GM19467 (cell line): ENCODE measurements around the gene HLA-DMA.

Experiments
- ATAC-seq: cut with Tn5 transposase; IDR thresholded peaks from one replicate; pipeline ENCODE4 v1.9.1; 2021; ENCODE audit warnings: mild to moderate bottlenecking, moderate library complexity; ENCODE audit not compliant: unreplicated experiment

Gene HLA-DMA

DNA sequence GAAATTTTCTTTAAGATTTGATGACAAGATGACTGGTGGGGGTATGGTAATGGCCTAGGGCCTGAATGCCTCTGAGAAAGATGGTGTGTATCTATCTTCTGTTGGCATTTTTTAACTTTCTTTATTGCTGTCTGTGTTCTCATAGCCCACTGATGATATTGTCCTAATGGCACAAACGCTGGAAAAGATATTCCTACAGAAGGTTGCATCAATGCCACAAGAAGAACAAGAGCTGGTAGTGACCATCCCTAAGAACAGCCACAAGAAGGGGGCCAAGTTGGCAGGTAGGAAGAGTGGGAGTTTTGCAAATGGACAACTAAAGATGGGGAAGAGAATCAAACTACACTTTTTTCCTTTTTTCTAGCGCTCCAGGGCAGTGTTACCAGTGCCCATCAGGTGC, 23.0 kb upstream of the HLA-DMA start:
- ATAC-seq: no peak

DNA sequence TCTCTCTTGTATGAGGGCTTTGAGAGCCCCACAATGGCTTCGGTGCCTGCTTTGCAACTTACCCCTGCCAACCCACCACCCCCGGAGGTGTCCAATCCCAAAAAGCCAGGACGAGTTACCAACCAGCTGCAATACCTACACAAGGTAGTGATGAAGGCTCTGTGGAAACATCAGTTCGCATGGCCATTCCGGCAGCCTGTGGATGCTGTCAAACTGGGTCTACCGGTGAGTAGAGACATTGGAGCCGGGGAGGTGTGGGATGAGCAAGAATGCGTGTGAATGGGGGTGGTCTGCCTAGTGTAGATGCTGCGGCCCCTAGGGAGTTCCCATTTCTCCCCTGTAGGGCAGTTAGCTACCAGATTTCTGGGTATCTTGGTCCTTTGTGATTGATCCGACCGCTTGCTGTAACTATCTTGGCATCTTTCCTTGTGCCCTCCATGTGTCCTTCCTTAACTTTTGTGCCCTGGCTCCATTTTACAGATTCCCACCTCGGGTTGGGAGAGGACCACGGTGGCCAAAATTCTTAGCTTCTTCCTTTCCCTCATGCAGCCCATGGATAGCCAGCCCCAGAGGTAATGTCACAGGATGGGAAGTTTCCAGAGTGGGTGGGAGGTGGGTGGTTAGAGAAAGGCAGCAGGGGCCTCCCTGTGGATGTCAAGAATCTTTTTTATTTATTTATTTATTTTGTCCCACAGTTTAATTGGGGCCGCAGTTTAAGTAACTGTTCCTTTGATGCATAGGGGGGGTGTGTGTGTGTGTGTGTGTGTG, 21.8 kb upstream of the HLA-DMA start:
- ATAC-seq: no peak

DNA sequence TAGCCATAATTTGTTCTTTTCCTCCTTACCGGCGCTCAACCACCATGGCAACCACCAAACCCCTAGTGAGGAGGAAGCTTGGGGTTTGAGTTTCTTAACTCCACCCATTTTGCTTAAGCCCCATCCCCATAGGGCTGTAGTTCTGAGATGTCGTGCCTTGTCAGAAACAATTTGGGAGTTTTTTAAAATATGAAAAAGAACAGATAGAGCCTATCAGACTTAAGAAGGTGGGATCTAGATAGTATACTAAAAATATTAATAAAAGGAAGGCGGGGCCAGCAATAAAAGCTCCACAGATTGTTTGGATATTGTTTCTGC, 21.1 kb upstream of the HLA-DMA start:
- ATAC-seq: no peak

DNA sequence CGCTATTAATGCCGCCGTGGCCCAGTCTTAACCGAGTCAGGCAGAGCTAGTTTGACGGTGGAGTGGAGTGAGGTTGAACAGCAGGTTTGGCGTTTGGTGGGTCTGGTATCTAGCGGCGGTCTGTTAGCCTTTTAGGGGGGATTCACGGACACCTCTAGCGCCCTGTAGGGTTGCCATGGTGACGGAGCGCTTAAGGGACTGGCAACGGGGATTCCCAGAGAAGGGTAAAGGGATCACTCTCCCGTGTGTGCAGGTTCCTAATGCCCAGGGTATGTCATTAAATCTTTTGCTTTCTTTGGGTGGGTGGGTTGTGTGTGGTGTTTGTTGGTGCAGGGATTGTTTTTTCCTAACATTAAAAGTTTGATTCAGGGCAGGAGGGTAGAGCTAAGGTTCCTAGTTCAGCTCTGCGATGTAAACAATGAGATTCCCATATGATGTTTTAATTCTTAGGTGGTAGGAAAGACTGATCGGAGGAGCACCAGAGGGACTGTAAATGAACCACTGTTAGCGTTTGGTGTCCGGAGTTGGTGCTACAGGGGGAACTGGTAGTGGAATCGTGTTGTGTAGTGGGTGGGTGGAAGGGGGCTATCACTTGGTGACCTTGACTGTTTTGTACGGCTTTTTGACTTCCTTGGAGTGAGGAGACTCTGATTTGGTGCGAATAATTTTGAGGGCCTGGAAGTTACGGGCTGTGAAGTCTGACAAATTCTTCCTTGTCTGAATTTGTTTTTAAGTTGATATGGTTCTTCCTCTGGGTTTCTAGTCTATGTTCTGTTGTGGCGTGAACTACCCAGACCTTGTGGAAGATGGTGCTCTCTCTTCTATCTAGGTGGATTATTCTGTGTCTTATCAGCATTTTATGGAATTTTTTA, 20.5 kb upstream of the HLA-DMA start:
- no peak for ATAC-seq

DNA sequence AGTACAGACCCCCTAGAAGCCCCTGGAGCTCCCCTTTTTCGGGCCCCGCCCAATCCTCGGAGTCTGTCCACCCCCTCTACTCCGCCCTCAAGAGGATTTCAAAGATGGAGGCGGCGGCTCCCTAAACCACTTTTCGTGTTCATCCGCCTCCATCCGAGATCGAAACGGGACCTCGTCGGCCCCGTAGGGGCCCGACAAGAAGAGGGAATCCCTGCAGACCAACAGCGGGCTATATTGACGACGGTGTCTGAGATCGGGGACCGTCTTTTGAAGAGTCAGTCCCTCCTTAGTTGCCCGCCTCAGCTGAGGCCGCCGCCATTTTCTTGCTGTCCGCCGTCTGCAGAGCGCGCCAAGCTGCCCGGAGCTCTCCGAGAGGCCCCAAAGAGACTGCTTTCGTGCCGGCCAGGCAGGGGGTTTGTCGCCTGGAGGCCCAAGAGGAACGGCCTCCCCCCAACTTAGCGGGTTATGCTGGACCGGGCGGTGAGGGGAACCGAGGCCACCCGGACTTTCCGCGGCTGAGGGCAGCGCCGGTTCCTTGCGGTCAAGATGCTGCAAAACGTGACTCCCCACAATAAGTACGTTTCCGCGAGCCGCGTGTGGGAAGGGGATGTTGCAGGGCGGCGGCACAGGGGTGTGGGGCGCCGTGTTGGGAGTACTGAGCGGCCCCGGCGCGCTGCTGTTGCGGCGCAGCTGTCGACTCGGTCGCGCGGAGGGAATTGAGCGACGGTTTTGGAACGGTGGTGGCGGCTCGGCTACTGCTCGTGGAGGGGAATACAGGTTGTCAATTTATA, 19.7 kb upstream of the HLA-DMA start:
- ATAC-seq: peak; percentile 0

DNA sequence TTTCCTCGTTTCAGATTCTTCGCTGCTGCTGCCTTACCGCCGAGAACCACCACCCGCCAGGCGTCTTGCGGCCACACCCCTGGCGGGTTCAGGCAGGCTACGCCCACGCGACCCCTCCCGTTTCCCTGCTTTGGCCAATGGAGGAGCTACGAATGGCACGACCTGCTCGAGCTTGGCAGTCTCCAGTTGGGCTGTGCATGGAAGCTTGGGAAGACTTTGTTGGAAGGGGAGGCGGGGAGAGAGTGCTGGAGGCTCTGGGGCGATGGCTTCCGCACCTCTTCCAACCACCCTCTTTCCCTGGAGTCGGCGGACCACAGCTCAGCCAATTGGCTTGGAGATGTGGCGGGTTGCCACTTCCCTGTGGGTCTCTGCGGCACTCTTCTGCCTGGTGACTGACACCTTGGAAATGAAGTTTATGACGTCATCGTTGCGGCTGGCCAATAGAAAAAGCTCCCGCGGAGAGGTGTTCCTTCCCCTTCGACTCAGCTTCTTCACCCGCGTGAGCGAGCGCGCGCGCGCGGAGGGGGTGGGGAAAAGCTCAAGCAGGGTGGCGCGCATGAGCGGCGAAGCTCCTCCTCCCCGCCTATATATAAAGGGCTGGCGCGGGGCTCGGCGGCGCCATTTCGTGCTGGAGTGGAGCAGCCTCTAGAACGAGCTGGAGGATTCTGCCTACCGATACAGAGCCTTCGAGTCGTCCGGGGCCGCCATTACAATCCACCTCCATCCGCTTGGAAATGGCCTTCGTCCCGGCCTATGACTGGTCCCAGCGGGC, 18.9 kb upstream of the HLA-DMA start:
- ATAC-seq: peak; percentile 42

DNA sequence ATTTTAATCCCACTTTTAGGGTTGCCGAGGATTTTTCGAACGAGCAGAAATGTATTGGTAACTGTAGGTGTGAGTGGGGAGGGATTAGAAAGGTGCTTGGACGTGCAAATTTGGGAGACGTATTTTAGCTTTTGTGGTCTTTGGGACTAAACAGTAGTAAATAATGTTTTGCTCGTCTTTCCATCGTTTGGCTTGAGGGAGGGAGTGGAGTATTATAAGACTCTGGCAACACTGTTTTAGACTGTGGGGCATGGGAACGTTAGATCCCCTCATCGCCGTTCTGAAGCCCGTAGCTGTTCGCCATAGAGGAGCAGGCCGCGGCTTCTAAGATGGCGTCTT, 18.3 kb upstream of the HLA-DMA start:
- ATAC-seq: no peak

DNA sequence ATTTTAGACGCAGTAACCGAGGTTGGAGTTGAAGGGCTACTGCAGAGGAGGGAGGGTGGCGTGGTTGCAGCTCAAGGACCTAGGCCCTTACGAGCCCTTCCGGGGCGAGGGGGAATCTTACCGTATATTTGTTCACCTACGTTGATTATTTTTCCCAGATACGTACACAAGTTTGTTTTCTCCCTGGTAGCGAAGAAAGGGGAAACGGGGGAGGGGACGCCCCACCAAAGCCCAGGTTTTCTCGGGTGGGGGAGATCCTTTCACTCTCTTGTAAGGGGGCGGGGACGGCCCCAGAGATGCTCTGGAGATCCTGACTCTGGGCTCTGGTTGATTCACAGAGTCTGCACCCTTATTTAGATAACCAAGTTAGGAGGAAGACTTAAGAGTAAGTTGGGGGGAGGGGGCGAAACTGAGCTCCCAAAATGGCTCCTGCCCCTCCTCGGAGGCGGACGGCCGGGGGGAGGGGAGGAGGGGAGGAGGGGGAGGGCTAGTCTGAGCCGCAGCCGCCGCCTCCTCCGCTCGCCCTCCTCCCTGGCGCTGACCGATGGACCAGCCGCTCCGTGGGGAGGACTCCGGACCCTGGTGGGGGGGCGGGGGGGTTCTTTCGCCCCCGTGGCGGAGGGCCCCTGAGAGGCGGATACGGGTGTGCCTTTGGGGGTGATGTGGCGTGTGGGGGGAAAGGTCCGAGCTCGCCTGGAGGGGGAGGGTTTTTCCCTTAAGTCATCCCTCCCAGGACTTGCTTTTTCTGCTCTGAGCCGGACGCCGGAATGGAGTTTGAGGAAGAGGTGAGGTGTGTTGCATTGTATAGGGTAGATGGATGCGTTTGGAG, 17.7 kb upstream of the HLA-DMA start:
- no peak for ATAC-seq

DNA sequence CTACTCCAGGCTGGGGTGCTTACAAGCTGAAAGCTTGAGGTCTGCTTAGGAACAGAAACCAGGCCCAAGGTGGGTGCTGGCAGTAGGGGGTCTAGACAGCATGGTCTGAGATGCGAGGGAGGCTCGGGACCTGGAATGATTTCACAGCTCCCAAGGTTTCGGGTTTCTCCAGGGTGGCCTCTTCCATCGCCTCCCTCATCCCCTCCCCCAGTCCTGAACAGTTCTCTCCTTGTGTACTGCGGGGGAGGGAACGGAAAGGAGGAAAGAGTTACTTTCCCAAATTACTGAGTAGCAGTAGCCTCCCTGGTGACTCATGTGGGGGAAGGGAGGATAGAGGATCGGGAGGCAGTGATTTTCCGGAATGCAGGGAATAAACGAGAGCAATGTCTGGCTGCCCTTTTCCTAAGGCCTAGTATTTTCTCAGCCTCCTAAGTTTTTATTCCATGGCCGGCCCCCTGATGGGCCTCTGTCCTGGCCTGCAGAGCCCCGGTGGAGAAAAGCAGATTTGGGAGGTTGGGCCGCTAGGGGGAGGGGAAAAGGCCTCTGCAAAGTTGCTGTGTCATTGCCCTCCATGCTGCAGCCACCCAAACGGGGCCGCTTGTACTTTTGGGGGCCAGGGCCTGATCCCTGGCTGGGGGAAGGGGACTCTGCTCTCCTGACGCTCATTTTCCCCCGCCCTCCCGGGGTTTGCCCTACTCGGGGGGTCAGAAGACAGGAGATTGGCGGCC, 17.0 kb upstream of the HLA-DMA start:
- no peak for ATAC-seq

DNA sequence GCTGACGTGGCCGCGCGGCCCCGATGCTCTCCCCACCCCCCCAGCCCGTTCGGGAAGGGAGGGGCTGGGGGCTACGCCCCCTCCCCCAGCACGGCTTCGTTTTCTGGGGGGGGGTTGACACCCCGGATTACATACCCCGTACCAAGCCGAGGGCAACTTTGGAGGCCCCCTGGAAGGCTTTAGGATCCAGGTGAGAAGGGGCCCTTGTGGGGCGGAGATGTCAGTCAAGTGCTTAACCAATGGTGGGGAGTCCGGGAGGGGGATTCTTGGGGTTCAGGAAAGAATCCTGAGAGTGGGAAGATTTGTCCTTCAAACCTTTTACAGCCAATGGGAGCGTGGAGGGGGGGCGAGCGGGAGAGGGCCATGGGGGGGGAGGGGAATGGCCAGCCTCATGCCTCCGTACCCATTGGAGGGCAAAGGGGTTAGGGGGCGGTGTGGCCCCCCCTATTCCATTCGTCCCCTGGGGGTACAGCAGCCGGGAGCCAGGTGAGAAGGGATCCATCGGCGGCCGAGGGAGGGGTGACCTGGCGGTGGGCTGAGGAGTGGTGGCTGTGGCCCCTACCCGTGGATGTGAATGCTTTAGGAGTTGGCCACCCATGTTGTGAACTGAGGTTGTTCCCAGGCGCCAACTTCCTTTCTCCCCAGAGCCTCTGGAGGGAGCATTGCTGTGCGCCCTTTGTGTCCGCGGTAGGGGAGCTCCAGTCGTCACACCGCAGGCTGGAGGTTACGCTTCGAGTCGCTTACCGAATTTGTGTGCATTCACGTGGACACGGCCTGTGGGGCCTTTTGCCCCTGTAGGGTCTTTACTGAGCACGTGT, 16.2 kb upstream of the HLA-DMA start:
- ATAC-seq: no peak

DNA sequence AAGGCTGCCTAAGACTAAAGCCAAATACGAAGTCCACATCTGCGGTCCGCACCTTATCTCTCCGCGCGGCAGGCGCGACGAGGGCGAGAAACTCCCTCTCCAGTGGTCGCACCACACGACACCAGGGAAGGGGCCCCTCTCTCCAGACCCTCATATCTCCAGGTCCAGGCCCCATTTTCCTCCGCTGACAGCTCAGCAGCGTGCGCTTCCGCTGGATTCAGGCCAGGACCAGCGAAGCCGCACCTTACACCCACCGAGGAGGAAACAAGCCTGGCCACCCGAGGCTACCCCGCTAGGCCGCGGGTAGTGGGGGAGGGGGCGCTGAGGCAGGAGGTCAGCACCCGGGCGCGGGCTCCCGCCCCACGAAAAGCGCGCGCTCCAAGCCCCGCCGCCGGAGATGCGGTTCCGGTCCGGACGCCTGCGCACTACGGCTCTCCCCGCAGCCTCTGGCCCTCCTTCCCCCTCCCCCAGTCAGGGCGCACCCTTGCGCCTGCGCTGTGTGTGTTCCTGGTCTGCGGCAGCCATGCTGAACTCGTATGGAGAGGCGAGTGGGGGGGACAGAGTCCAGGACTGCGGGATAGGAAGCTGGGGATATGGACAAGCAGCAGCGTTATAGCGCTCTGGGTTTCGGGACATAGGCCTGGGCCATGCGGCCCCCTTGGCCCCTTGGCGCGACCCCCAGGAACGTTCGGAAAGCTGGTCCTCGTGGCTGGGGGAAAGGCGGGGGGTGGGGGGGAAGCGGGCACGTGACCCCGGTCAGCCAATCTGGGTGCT, 15.4 kb upstream of the HLA-DMA start, which contains the start of gene BRD2:
Gene BRD2, plus strand, starts transcription at position 502 of the 774 bp plus-strand sequence. CDS start 4,305 bp downstream, outside the sequence.
- ATAC-seq: peak; percentile 31

DNA sequence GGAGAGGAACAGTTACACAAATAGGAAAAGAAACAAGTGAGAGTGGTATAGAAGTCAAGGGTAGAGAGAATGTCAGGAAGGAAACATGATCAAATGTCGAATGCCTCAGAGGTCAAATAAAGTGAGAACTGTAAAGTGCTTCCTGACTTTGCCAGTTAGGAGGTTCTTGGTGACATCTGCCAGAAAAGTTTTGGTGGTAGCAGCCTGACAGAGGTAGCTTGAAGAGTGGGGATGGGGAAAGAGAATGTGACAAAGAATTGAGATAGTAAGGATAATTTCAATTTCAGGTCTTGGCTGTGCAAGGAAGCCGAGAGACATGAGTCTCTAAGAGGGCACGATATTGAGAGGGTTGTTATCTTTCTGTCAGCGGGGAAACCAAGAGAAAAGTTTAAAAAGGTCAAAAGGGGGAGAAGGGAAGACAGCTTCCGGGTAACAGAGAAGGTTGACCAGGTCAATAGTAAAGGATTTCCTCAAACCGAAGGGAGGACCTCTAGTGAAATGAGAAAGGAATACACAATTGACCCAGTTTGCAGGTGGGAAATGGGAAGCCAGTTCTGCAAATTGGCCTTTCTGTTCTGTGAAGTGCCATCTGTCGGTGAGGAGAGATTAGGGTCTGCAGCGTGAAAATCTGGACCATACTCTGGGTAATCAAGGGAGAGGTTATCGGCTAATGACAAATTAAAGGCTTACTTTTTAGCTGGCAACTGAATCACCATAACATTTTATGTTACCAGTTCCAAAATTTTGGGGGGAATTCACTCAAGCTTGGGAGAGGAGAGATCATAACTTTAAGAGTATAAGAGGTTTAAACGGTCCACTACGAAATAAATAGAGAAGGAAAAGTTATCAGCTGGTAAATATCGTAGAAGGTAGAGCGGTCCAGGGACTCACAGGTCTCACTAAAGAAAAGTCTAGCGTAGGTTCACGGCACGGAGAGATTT, 14.5 kb upstream of the HLA-DMA start:
- ATAC-seq: no peak

DNA sequence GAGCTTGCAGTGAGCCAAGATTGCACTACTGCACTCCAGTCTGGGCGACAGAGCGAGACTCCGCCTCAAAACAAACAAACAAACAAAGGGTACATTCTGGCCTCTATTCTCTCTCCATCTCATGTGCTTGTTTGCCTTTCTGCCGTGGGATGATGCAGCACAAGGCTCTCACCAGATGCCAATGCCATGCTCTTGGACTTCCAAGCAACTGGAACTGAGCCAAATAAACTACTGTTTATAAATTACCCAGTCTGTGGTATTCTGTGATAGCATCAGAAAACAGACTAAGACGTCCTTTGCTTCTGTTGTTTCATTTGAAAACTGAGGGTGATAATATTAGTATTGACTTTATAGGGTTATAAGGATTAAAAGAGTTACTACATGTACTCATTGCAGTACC, 11.9 kb upstream of the HLA-DMA start:
- ATAC-seq: no peak

DNA sequence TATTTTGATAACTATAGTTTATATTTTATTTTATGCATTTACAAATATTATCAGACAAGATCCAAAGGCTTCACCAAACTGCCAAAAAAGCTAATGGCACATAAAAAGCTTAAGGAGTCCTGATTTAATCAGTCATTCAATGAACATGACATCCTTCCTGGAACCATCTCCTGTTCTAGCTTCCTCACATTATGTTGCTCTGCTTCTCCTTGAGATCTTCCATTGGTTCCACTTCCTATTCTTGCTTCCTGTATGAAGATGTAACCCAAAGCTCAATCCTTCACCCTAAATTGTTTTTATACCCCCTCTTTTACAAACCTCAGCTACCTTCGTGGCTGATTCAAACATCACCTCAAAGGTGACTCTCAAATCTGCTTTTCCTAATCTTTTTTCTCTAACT, 11.0 kb upstream of the HLA-DMA start:
- no peak for ATAC-seq

DNA sequence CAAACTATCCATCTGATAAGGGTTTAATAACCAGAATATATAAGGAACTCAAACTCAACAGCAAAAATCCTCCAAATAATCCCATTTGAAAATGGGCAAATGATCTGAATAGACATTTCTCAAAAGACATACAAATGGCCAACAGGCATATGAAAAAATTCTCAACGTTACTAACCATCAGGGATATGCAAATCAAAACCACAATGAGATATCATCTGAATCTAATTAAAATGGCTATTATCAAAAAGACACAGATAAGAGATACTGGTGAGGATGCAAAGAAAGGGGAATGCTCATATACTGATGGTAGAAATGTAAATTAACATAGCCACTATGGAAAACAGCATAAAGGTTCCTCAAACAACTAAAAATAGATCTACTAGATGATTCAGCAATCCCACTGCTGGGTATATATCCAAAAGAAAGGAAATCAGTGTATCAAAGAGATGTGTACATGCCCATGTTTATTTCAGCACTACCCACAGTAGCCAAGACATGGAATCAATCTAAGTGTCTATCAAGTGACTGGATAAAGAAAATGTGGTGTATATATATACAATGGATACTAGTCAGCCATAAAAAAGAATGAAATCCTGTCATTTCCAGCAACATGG, 9.4 kb upstream of the HLA-DMA start:
- no peak for ATAC-seq

DNA sequence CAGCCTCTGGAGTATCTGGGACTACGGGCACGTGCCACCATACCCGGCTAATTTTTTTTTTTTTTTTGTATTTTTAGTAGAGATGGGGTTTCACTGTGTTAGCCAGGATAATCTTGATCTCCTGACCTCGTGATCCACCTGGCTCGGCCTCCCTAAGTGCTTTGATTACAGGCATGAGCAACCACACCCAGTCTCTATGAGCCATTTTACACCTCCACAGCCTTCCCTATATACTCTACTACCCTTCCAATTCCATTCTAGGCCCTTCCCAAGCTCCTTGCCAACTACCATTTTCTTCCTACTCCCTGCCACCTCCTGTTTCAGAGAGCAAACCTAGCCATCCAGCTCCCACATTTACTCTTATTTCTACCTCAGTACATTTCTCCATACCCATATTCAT, 7.7 kb upstream of the HLA-DMA start:
- ATAC-seq: no peak
